M059J (cell line): ENCODE data around the gene PARG. TPM values are rescaled to one million over a fixed set of nuclear protein-coding genes. Genes with fewer than 3 reads are reported as not detected.
"Not testable (repeated sequence)": the region's sequence is repeated elsewhere in the genome, so short reads cannot be mapped to it uniquely, and the experiment has no call there.

Experiments
- DNase-seq: peaks from one replicate; pipeline ENCODE4 v3.0.0-alpha.2; 2012; ENCODE audit warnings: low read depth
- total RNA-seq: library from RNA; depleted of rRNA; stranded (reverse); fragments of >200 nt; shearing (Covaris generic); gene quantifications from 2 replicates; pipeline ENCODE4 v1.2.3, GENCODE V29; 2014; rRNA removed

The PARG gene
- total RNA-seq = 17.5 and 24.9 TPM in 2 replicates

GRCh38 chr10:49941447-49942338, at the start of gene PARG, which contains the start of gene TIMM23B:
Gene PARG, minus strand, starts transcription at chr10:49942027. Its CDS starts 302 bp downstream, at chr10:49941725.
Gene TIMM23B, plus strand, starts transcription at chr10:49942053. Its CDS starts 142 bp downstream, at chr10:49942195.
- peak; percentile 80 for DNase-seq

DNA sequence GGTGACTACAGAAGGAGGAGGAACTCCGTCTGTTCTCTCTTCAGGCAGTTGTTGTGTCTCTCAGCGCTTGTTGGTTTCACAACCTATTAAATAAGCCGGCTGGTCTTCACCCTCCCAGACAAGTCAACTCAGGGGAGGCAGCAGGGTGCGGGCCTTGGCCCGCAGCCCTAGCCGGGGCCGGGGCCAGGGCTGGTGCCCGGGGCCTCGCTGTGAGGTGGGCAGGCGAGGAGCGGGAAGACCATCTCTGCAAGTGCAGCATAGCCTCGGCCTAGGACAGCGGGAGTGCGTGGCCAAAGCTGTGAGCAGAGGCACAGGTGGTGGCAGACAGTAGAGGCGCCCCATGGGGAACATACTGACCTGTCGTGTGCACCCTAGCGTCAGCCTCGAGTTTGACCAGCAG, 46.5 kb upstream of the PARG start, which contains the start of gene AGAP6:
Gene AGAP6 (plus strand): TSS at position 31 of the 400 bp plus-strand sequence. CDS start 310 bp downstream, at position 341.
- DNase-seq = not testable (repeated sequence)

DNA sequence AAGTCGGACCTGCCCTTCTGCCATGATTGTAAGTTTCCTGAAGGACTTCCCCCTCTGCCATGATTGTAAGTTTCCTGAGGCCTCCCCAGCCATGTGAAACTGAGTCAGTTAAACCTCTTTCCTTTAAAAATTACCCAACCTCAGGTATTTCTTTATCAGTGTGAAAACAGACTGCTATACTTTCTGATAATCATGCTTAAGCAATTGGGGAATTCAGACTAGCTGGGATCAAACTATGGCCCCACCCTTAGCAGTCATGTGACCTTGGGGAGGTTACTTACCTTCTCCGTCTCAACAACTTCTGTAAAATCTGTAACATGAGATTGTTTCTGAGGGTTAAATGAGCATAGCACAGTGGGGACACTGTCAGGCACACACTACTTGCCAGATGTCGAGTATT, 45.4 kb upstream of the PARG start:
- DNase-seq = not testable (repeated sequence)

GRCh38 chr10:49977756-49978155, 35.9 kb upstream of the PARG start:
- not testable (repeated sequence) for DNase-seq

DNA sequence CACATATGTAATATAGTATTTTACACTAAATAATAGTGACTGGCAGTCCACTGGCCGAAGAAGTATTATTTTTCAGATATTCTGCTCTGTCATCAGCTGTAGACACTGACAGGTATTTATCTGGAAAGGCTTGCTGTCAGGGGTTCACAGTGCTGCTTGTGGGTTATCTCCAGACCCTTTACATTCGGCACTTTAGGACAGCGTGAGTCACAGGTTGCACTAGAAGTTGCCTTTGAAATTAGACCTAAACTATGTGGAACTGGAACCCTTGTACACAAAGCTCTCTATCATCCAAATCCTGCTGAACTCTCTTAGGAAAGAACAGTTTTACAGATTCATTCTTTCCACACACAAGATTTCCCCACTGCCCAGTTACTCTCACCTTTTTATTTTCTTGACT, 30.3 kb upstream of the PARG start:
- not testable (repeated sequence) for DNase-seq

- DNase-seq = not testable (repeated sequence)
Measured at GRCh38 chr10:49971466-49971865, 29.6 kb upstream of the PARG start.

DNA sequence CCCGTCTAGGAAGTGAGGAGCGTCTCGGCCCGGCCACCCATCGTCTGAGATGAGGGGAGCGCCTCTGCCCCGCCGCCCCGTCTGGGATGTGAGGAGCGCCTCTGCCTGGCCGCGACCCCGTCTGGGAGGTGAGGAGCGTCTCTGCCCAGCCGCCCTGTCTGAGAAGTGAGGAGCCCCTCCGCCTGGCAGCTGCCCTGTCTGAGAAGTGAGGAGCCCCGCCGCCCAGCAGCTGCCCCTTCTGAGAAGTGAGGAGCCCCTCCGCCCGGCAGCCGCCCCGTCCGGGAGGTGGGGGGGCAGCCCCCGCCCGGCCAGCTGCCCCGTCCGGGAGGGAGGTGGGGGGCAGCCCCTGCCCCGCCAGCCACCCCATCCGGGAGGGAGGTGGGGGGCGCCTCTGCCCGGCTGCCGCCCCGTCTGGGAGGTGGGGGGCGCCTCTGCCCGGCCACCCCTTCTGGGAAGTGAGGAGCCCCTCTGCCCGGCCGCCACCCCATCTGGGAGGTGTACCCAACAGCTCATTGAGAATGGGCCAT, 28.6 kb upstream of the PARG start:
- DNase-seq = not testable (repeated sequence)

DNA sequence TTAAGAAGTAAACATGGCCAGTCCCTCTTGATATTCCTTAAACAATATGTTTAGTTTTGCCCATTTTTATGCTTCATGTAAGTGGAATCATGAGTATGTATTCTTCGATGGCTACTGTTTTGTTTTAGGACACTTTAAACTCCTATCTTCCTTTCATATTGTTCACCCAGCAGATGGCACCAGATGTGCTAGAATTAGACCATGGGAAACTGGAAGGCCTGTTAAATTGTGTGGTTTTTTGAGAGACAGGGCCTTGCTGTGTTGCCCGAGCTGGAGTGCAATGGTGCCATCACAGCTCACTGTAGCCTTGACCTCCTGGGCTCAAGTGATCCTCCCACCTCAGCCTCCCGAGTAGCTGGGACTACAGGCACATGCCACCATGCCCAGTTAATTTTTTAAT, 11.3 kb upstream of the PARG start:
- peak; percentile 18 for DNase-seq

DNA sequence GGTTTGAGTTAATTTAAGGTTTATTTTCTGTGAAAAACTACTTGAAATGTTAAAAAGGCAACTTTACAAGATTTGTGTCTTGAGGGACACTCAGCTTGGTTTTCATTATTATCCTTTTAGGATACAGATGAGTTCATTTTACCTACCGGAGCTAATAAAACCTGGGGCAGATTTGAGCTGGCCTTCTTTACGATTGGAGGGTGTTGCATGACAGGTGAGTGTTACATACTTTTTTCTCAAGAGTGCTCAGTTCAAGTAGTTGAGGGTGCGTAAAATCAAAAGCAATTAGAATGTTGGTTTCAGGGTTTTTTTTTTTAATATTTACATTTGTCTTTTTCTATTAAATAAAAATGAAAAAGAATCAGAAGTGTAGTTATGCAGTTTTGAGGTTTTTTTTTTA, 10.2 kb upstream of the PARG start:
- not testable (repeated sequence) for DNase-seq

DNA sequence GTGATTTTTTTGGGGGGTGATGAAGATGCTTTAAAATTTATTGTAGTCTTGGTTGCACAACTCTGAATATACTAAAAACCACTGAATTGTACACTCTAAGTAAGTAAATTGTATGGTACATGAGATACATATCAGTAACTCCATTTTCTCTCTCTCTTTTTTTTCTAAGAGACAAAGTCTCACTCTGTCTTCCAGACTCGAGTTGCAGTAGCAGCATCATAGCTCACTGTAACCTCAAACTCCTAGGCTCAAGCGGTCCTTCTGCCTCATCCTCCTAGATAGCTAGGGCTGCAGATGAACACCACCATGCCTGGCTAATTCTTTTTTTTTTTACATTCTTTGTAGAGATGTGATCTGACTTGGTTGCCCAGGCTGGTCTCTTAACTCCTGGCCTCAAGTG, 6.9 kb upstream of the PARG start:
- DNase-seq = not testable (repeated sequence)

DNA sequence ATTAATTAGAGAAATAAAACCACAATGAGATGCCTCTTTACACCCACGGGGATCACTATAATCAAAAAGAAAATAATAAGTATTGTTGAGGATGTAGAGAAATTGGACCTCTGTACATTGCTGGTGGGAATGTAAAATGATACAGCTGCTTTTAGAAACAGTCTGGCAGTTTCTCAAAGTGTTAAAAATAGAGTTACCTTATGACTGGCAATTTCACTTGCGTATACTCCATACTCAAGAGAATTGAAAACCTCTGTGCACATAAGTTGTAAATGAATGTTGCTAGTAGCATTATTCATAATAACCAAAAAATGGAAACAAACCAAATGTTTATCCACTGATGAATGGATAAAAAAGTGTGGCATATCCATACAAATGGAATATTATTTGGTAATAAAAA, 6.3 kb upstream of the PARG start:
- DNase-seq = not testable (repeated sequence)

- DNase-seq = not testable (repeated sequence)
Measured at GRCh38 chr10:49943607-49944006, 1.8 kb upstream of the PARG start.

DNA sequence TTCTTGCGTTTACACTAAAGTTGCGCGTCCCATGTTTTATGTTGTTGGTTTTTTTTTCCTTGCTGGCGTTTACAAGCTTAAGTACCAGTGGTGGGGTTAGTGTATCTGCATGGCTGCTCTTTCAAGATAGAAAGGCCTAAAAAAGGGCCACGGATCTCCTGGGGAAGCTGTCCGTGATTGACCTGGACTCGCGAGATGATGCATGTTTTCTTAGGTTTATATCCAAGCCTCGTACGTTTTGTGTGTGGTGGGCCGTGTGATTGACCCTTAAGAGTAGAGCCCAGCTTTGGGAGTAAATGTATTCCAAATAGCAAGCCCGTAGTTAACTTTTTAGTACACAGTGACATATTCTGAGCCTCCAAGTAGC, 495 bp upstream of the PARG start:
- peak; percentile 5 for DNase-seq

- DNase-seq = not testable (repeated sequence)
Measured at GRCh38 chr10:49931959-49932728, 9.7 kb downstream of the PARG start.

DNA sequence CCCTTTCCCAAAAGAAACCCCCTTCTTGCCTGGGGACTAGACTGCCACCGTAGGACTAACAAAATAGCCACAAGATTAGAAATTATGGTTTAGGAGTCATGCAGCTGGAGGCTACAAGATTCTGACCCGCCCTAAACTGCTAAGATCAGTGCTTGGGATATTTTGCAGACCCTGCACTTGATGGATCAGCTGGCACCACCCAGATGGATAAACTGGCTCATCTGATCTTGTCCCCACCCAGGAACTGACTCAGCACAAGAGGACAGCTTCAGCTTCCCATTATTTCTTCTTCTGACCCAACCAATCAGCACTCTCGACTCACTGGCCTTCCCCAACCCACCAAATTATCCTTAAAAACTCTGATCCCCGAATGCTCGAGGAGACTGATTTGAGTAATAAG, 10.6 kb downstream of the PARG start:
- not testable (repeated sequence) for DNase-seq

DNA sequence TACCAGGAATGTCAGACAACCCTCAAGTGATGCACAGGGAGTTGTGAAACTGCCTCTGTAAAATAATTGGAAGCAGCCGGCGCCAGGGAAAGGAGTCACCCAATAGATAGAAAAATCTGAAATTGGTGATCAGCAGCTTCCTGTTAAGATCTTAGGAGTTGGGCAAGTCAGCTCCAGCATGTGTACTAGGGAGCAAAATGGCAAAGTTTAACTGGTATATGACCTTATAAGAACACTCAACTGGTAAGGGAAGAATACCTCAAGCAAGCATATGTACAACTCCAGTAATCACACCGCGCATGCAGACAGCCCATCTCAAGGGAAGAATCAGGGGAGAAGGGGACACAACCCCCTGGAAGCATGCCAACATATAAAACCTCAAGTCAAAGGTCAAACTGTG, 18.3 kb downstream of the PARG start:
- DNase-seq = not testable (repeated sequence)

- DNase-seq = not testable (repeated sequence)
Measured at GRCh38 chr10:49922041-49922440, 19.8 kb downstream of the PARG start.

- DNase-seq = not testable (repeated sequence)
Measured at GRCh38 chr10:49917927-49918326, 23.9 kb downstream of the PARG start.

DNA sequence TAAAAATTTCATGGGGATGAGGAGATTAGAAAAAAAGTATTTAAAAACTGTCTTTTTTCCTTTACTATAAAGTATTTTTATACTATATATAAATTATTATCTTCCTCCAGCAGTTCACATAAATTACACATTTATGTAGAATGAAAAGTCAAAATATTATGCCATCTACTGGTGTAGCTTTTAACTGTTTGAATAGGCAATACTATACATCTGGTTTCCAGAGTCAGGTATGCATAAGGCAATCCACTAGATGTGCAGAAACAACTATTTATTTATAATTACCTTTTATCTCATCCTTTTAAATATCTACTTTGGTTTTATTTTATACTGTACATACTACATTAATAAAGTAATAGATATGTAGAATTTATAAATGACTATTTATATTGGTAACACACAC, 25.4 kb downstream of the PARG start:
- DNase-seq = not testable (repeated sequence)

DNA sequence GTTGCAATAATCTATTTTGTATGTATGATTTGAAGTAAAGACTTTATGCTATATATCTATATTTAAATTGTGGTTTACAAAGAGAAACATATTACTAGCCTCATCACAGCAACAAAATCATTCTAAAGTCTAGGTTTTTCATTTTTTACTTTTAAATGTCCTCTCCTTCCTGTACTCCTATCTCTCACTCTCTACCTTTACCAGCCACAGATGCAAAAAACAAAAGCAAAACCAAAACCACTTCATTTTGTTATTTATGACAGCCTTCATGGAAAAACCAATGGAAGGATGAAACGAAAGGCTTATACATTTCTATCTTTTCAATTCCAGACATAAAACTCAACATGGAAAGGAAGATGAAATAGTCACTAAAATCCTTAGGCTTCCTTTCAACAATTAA, 31.5 kb downstream of the PARG start:
- not testable (repeated sequence) for DNase-seq

DNA sequence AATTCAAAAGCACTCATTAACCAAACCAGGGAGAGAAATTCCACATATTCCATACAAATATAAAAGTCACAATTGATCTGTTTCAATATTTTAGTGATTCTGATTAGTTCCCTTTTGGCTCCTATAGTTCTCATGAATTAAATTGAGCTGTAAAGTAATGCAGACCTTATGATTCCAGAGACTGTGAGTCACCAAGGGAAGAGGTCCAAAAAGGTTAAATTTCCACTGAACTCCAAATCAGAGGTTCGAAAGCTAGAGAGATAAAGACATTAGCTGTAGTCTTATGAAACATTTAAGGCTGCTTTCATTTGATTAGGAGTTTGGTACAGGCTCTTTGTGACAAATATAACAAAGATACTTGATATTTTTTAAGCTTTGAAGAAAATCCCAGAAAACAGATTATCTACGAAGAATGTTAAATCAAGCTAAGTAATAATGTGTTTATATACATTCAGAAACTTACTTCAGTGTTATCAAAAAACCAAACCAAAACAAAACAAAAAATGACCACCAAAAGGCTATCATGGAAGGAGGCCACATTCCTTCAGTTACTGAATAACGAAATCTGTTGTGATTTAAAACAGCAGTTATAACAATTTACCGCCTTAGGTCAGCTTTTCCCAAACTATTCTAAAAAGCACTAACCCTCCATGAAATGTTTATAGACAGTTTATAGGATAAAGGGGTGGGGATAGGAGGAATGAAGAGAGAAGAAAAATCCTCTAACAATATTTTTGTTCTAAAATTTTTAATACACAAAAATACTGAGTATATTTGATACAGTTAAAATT, 33.3 kb downstream of the PARG start:
- not testable (repeated sequence) for DNase-seq
